ENCODE data around the gene PPFIA4. TPM values are rescaled to one million over a fixed set of nuclear protein-coding genes. Genes with fewer than 3 reads are reported as not detected.

The PPFIA4 gene
- total and polyA plus RNA-seq, 10 donors: 0.21 to 12.0 (median 4.9) TPM

DNA sequence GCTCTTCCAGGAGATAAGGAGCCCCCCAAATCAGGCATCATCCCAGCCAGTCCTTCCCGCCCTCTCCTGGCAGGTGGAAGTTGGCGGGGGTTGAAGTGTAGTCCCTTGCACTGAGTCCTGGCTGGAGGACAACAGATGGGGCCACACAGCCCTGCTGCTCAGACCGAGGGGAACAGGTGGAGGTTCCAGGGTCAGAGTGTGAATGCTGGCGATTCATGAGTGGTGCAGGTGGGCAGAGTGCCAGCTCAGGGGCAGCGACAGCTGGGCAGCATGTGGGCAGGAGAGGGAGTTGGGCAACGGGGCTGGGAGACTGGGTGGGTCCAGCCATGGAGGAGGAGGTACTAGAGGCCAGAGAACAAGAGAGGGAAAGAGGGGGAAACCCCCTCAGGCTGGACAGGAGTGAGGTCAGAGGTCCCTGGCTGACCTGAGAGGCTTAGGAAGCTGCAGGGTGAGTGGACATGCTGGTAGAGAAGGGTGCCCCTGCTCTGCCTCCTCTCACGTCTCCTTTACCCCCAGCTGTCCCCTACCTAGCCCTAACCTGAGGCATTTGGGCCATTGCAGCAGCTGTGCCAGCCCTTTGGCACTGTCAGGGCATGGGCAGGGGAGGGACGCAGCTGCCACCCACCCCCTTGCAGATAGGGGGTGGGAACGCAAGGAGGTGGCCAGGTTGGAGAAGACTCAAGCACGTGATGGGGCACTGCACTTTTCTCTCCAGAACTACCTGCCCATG is 90.0 kb downstream of the PPFIA4 start:
- 69 to 82% (median 74%) methylated on average over 10 of the region's 10 CpGs for WGBS, 5 donors
- H3K27ac ChIP-seq: no peak overlapping the region
- peaks cover 0 to 14% (median 2%) of the 10 kb centered on the region in 6 donors for H3K4me1 ChIP-seq
- H3K4me3 ChIP-seq: no peak overlapping the region
- no peaks in the 10 kb centered on the region for H3K9me3 ChIP-seq
- no peak for DNase-seq
- H3K27me3 ChIP-seq (replicated peaks in 1 of 7): peaks cover 0 to 59% (median 12%) of the 10 kb centered on the region in 7 donors
- no peaks in the 10 kb centered on the region for H3K36me3 ChIP-seq
- no peak for TF ChIP-seq POLR2AphosphoS5 (IDR thresholded peaks at IDR 0.05)
- TF ChIP-seq, protein P1, sequence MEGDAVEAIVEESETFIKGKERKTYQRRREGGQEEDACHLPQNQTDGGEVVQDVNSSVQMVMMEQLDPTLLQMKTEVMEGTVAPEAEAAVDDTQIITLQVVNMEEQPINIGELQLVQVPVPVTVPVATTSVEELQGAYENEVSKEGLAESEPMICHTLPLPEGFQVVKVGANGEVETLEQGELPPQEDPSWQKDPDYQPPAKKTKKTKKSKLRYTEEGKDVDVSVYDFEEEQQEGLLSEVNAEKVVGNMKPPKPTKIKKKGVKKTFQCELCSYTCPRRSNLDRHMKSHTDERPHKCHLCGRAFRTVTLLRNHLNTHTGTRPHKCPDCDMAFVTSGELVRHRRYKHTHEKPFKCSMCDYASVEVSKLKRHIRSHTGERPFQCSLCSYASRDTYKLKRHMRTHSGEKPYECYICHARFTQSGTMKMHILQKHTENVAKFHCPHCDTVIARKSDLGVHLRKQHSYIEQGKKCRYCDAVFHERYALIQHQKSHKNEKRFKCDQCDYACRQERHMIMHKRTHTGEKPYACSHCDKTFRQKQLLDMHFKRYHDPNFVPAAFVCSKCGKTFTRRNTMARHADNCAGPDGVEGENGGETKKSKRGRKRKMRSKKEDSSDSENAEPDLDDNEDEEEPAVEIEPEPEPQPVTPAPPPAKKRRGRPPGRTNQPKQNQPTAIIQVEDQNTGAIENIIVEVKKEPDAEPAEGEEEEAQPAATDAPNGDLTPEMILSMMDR (IDR thresholded peaks at IDR 0.05 in 8 of 11, conservative IDR thresholded peaks at IDR 0.05 in 3 of 11): no peak
- no peak for TF ChIP-seq POLR2A (IDR thresholded peaks at IDR 0.05)
- intact Hi-C loops (cut with DNase I; ENCODE audit: low total_unique reads): loop anchor here (5.0 kb wide), 1 partner anchor 101 kb away; no protein-coding TSS in a partner anchor

DNA sequence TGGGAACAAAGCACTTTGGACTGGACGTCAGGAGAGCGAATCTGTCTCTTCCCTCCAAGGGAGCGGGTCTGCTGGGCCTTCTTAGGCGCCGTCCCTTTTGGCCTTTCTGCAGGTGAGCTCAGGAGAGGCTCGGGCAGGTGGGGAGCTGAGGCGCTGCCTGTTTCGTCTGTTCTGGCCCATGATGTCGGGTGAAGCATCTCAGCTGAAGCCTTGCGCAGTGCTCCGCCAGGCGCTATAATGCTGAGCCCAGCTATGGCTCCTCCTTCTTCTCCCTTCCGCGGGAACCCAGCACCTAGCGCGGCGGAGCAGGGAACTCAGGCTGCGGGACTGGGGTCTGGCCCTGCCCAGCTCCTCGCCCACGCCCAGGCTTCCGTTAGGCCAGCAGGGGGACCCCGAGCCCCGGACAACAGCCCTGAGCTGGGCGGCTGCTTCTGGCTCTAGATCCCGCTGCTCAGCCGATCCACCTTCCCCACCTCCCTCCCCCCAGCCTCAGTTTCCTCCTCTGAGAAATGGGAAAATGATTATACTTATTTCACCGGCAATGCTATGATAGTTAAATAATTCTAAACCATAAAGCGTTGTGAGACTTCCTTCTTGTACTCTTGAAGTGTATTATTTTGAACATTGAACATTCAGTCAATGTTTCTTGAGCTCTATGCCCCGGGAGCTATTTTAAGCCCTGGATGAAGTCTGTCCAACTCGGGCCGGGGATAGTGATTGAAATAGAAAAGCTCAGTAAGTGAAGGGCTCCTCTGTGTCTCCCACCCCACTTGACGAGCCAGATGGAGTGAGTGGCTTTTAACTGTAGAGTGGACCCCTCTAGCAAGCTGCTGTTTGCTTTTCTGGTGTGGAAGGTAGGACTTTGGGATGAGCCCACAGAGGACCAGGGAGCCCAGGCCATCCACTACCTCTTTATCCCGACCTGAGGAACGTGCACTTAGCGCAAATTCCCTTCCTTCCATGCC is 91.6 kb downstream of the PPFIA4 start:
- no peaks in the 10 kb centered on the region for H3K36me3 ChIP-seq
- TF ChIP-seq, protein P1 (IDR thresholded peaks at IDR 0.05 in 8 of 11, conservative IDR thresholded peaks at IDR 0.05 in 3 of 11): peak in 9 of 11 experiments; percentile 50 to 80 (median 64)
- TF ChIP-seq POLR2AphosphoS5 (IDR thresholded peaks at IDR 0.05) (no peak), POLR2A (IDR thresholded peaks at IDR 0.05) (no peak)
- H3K27me3 ChIP-seq (replicated peaks in 1 of 7): peaks cover 0 to 74% (median 12%) of the 10 kb centered on the region in 7 donors
- H3K9me3 ChIP-seq: no peaks in the 10 kb centered on the region
- no peak overlapping the region for H3K4me3 ChIP-seq
- peak; percentile 86 for DNase-seq
- intact Hi-C loops (cut with DNase I; ENCODE audit: low total_unique reads): loop anchor here (5.0 kb wide), 1 partner anchor 99 kb away; no protein-coding TSS in a partner anchor
- H3K27ac ChIP-seq: peak overlapping the region in 1 of 8 donors; percentile 4
- H3K4me1 ChIP-seq: peaks cover 0 to 21% (median 2%) of the 10 kb centered on the region in 6 donors
- WGBS, 5 donors: 28 to 33% (median 29%) methylated on average over 34 to 35 of the region's 35 CpGs

DNA sequence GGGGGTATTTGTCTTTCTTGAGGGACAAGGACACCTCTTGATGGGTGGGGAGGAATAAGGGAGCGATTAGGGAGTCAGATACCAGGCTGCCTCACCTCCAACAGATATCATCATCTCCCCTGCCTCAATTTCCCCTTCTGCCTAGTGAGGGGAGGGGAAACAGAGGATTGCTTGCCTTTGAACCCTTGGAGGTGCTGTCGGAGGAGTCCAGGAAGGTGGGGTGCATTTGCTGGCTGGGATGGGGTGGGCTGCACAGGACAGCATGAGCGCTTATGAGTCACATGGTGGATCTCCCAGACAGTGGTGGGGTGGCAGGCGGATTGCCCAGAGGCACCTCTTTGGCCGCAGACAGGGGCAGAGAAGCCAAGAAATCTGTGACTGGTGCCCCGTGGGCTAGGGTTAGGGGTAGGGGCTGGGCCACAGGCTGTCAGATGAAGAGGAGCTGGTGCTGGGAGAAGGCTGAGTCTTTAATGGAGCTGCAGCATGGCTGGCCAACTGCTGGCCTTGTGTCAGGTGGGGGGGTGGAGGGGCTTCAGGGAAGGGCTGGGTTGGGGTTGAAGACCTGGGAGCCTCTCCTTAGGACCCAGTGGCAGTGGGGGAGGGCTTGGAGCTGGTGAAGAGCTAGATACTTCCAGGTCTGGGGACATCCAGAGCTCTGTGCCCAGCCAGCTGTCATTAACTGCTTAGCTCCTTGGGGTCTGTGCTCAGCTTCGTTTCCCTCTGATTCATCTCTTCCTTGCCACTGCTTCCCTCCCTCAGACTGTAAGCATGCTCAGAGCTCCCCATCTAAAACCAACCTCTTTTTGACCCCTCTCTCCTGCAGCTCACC is 94.2 kb downstream of the PPFIA4 start:
- Histone ChIP-seq H3K4me1 (peaks cover 0 to 27% (median 5%) of the 10 kb centered on the region in 6 donors), H3K9me3 (no peaks in the 10 kb centered on the region), H3K36me3 (no peaks in the 10 kb centered on the region), H3K27ac (no peak overlapping the region), H3K4me3 (no peak overlapping the region), H3K27me3 (replicated peaks in 1 of 7) (peaks cover 0 to 95% (median 14%) of the 10 kb centered on the region in 7 donors)
- intact Hi-C loops (cut with DNase I; ENCODE audit: low total_unique reads): no loop called here
- no peak for DNase-seq
- 67 to 79% (median 75%) methylated on average over 6 to 7 of the region's 7 CpGs for WGBS, 5 donors
- TF ChIP-seq, protein P1 (IDR thresholded peaks at IDR 0.05 in 8 of 11, conservative IDR thresholded peaks at IDR 0.05 in 3 of 11): no peak
- TF ChIP-seq POLR2AphosphoS5 (IDR thresholded peaks at IDR 0.05) (no peak), POLR2A (IDR thresholded peaks at IDR 0.05) (no peak)

All from spleen (tissue), 11 donors.